SIG-M5 (cell line): ENCODE data around the gene CACNA1E.

ENCODE experiments used
- DNase-seq: peaks from one replicate; lab custom pipeline; 2025; lab: John Stamatoyannopoulos, UW

CACNA1E gene

GRCh38 chr1:181635110-181635509 lies 151.8 kb downstream of the CACNA1E start:
- no peak for DNase-seq

- no peak for DNase-seq
These were observed 154.7 kb downstream of the CACNA1E start for GRCh38 chr1:181637998-181638397.

GRCh38 chr1:181640956-181641355 lies 157.6 kb downstream of the CACNA1E start:
- DNase-seq: no peak

- no peak for DNase-seq
These were observed 160.3 kb downstream of the CACNA1E start for GRCh38 chr1:181643631-181644030.

- no peak for DNase-seq
These were observed 161.9 kb downstream of the CACNA1E start for GRCh38 chr1:181645171-181645570.

- no peak for DNase-seq
These were observed 163.4 kb downstream of the CACNA1E start for GRCh38 chr1:181646710-181647109.

- DNase-seq: no peak
These were observed 164.2 kb downstream of the CACNA1E start for GRCh38 chr1:181647314-181648035.

- DNase-seq: no peak
These were observed 168.0 kb downstream of the CACNA1E start for GRCh38 chr1:181651276-181651675.

GRCh38 chr1:181655756-181656155 lies 172.4 kb downstream of the CACNA1E start:
- no peak for DNase-seq

GRCh38 chr1:181656491-181656890 lies 173.2 kb downstream of the CACNA1E start:
- DNase-seq: no peak

- DNase-seq: no peak
These were observed 175.3 kb downstream of the CACNA1E start for GRCh38 chr1:181658581-181658980.

GRCh38 chr1:181659321-181659957 lies 176.1 kb downstream of the CACNA1E start:
- no peak for DNase-seq

- no peak for DNase-seq
These were observed 177.3 kb downstream of the CACNA1E start for GRCh38 chr1:181660621-181661020.

- no peak for DNase-seq
These were observed 178.3 kb downstream of the CACNA1E start for GRCh38 chr1:181661569-181661968.

- no peak for DNase-seq
These were observed 179.3 kb downstream of the CACNA1E start for GRCh38 chr1:181662606-181663005.

GRCh38 chr1:181664543-181664942 lies 181.2 kb downstream of the CACNA1E start:
- no peak for DNase-seq

- DNase-seq: no peak
These were observed 185.9 kb downstream of the CACNA1E start for GRCh38 chr1:181669246-181669645.

GRCh38 chr1:181674617-181675016 lies 191.3 kb downstream of the CACNA1E start:
- no peak for DNase-seq

GRCh38 chr1:181675091-181675917 lies 192.0 kb downstream of the CACNA1E start:
- no peak for DNase-seq

- DNase-seq: no peak
These were observed 192.5 kb downstream of the CACNA1E start for GRCh38 chr1:181675918-181676190.

GRCh38 chr1:181676269-181676668 lies 193.0 kb downstream of the CACNA1E start:
- no peak for DNase-seq

- no peak for DNase-seq
These were observed 197.0 kb downstream of the CACNA1E start for GRCh38 chr1:181680332-181680731.

- no peak for DNase-seq
These were observed 197.6 kb downstream of the CACNA1E start for GRCh38 chr1:181680871-181681270.
